ENCODE results near the gene CNNM2.
"Not testable (repeated sequence)": the region's sequence is repeated elsewhere in the genome, so short reads cannot be mapped to it uniquely, and the experiment has no call there.

Gene CNNM2

GRCh38 chr10:103040418-103040817 lies 122.3 kb downstream of the CNNM2 start:
- DNase-seq (ENCODE audit: low read depth in 2 of 2), result no peak

DNA sequence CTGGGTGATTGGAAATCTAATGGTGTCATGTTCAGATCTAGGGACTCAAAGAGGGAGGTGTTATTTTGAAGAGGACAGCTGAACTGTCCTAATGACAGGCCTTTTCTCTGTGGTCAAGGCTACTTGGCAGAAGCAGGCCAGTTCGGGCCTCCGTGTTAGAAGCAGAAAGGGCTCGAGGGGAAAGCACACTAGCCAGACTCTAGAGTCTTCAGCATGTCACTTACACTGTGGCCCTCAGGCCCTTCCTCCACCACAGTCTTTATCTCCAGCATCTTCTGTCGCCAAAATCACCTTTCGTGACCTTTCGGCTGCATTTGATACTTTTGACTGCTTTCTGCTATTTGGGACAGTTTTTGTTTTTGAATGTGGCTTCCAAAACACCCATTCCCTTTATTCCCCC lies 123.3 kb downstream of the CNNM2 start:
- no peak for DNase-seq (ENCODE audit: low read depth in 2 of 2)

GRCh38 chr10:103042129-103042528 lies 124.0 kb downstream of the CNNM2 start:
- DNase-seq (ENCODE audit: low read depth in 2 of 2), result no peak

GRCh38 chr10:103042908-103043307 lies 124.8 kb downstream of the CNNM2 start:
- DNase-seq (ENCODE audit: low read depth in 2 of 2), result no peak

GRCh38 chr10:103044942-103045489 lies 126.9 kb downstream of the CNNM2 start:
- no peak for DNase-seq (ENCODE audit: low read depth in 2 of 2)

DNA sequence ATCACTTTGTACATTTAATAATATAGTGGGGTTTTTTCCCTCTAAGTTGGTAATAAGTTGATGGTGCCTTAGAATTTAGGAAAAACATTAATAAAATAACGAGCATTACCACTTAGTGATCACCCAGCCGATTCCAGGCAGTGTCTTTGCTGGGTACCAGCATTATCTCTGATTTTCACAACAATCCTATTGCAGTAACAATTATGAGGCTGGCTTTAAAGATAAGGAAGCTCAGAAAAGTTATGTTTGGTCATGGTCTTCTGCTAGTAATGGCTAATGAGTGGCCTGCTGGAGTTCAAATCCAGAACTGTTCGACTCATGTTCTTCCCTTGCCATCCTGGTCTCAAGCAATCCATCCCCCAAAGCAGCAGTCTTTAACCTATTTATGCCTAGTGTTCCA lies 127.9 kb downstream of the CNNM2 start:
- DNase-seq (ENCODE audit: low read depth in 2 of 2), result no peak

DNA sequence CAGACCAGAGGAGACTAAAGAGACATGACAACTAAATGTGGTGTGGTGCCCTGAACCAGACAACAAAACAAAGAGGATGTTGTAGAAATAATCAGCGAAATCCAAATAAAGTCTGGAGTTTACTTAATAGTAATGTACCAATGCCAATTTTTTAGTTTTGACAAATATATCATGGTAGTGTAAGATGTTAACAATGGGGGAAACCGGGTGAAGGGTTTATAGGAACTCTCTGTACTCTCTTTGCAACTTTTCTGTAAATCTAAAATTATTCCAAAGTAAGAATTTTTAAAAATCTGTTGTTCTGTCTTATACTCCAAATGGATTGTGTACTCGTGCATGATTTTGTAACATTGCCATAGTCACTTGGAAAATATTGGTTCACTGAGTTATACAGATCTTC lies 129.3 kb downstream of the CNNM2 start:
- DNase-seq (ENCODE audit: low read depth in 2 of 2), result no peak

DNA sequence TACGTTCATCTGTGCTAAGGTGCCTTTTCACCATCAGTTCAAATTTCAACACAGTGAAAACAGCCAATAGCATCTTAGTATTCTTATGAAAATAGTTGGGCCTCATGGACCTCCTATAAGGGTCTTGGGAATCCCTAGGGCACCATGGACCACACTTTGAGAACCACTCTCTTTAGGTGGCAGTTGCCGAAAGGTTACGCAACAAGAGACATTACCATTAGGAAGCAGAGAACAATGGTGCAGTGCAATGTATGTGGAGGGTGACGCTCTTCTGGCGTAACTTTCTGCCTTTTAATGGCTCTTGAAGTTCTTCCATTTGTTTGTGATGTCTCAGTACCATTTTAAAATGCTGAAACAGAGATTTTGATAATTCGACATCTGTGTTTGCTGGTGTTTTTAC lies 131.1 kb downstream of the CNNM2 start:
- no peak for DNase-seq (ENCODE audit: low read depth in 2 of 2)

- peak in 1 of 2 donors; percentile 25 for DNase-seq (ENCODE audit: low read depth in 2 of 2)
These were observed 135.8 kb downstream of the CNNM2 start for GRCh38 chr10:103053659-103054581.

DNA sequence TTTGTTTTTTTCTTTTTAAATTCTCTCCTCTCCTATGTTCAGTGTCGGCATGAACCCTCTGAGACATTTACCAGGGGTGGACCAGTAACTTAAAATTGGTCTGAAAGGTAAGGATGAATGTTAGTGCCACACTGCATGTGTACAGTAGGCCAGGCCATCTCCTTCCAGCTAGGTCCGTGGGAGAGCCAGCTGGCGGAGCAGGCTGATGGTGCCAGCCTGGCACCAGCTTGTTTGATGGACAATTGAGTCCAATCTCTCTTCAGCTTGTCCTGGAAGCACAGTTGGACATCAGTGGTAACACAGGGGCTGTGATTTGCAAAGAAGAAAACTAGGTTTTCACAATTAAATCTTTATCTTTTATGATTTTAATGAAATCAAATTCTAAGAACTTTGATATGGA lies 136.5 kb downstream of the CNNM2 start:
- DNase-seq (ENCODE audit: low read depth in 2 of 2), result no peak

GRCh38 chr10:103055105-103055504 lies 137.0 kb downstream of the CNNM2 start:
- no peak for DNase-seq (ENCODE audit: low read depth in 2 of 2)

GRCh38 chr10:103058034-103058433 lies 139.9 kb downstream of the CNNM2 start:
- no peak for DNase-seq (ENCODE audit: low read depth in 2 of 2)

DNA sequence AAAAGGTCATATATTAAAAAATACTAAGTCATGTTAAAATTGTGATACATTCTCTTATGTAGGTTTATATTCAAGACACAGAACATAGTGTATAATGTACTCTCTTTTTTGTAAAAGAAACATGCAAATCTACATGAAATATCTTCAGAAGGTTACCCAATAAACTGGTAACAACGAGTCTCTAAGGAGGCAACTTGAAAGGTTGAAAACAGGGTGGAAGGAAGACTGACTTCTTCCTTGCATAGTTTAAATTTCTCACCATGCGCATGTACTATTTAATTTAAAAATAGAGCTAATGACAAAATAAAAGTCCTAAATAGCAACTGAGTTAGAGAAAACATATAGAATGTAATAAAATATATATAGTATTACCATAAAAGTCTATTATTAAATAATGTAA lies 142.5 kb downstream of the CNNM2 start:
- no peak for DNase-seq (ENCODE audit: low read depth in 2 of 2)

DNA sequence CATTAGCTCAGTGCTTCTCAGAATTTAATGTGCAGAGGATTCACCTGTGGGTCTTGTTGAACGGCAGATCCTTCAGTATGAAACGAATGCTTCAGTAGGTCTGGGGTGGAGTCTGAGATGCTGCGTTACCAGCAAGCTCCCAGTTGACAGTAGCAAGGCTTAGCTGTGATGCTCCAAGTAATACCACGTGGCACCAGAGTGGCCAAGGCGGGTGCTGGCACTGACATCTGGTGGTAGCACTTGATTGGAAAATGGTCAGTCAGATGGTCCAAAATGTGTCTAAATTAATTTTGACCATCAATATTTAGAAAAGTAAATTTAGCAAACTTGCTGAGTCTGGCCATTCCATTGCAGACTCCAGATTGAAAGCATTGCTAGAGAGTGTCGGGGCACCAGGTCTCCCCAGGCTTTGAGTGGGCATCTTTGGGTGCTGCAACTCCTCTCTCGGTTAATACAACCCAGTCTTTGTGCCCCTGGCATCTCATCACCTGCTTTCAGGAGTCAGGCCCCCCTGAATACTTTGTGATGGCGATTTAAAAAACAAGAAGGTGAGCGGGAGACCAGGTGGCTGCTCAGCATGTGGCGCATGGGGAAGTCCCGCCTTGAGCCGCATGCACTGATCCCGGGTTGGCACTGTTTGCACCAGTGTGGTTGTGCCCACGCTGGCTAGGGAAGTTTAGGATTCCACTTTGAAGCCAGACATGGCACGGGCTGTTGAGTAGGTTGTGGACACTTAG lies 144.9 kb downstream of the CNNM2 start:
- DNase-seq (ENCODE audit: low read depth in 2 of 2), result no peak

DNA sequence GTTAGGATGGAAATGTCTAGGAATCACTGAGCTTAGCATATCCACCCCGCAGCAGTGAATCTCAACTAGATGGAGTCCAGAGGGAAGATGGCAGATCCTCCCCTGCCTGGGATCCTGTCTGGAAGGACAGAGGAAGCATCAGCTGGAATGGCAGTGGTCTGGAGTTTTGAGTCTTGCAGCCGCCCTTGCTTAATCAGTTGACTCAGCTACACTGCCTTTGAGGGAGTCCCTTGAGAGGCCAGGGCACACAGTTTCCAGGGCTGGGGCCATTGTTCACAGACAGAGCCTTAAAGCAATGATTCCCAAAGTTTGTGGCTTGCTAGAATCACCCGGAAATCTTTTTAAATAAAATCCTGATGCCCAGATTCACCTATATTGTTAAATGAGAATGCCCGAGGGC lies 146.9 kb downstream of the CNNM2 start:
- no peak for DNase-seq (ENCODE audit: low read depth in 2 of 2)

DNA sequence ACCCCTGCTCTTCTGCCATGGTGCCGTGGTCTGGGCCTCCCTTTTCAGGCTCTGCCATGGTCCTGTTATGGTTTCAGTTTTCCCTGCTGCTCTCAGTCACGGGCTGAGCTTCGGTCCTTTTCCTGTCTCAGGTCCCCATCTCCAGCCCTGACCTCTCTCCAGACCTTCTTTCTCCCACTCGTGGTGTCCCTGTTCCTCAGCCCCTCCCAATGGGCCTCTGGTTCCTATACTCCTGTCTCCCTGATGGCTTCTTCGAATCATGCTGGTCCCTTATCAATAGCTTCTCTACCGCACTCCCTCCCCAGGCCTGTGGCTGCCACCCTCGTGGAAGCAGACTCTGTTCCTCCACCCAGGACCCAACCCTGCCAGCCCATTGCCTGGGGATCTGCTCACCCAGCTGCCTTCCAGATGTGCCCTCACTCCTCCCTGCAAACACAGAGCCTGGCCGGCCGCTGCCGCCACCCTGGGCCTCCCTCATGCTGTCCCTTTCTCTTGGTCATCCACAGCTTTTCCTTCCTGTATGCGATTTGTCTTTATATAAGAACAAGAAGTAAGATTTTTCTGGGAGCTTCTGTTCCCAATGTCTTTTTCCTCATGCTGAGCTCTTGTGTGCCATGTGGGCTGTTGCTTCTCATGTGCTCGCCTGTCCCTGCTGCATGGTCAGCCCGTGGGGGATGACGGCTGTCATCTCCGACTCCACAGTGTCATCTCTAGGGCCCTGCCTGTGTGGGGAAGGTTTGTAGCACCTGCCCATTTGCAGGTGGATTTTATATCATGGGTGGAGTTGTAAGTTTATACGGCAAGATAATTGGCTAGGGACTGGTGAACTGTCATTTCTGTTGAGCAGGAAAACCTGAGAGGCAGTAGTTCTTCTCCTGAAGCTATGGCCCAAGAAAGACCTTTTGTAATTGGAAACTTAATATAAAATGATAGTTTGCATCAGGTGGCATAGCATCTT lies 148.3 kb downstream of the CNNM2 start:
- no peak for DNase-seq (ENCODE audit: low read depth in 2 of 2)

DNA sequence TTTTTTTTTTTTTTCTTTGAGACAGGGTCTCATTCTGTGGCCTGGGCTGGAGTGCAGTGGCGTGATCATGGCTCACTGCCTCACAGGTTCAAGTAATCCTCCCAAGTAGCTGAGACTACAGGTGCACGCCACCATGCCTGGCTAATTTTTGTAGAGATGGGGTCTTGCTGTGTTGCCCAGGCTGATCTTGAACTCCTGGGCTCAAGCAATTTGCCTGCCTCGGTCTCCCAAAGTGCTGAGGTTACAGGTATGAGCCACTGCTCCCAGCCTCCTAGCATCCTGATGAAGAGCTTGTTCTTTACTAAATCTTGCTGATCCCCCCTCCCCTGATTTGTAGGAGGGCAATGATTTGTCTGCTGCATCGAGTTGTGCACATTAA lies 149.0 kb downstream of the CNNM2 start:
- not testable (repeated sequence) for DNase-seq (ENCODE audit: low read depth in 2 of 2)

DNA sequence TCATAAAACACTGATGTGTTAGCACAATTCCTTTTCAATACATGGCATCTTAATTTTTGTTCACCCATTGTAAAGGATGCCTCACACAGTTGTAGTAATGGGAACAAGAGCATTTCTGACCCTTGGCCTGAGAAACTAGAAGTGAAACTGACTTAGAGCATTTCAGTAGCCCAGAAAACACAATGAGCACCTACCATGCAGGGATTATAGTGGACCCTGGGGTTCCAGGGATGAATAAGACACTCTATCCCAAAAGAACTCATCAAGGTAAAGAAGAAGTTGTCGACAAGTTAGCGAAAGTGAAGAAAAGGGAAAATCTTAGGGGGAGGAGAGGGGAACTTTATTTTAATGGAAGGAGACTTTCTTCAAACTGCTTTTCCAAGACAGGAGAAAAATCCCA lies 149.4 kb downstream of the CNNM2 start:
- no peak for DNase-seq (ENCODE audit: low read depth in 2 of 2)

GRCh38 chr10:103067956-103068355 lies 149.9 kb downstream of the CNNM2 start:
- no peak for DNase-seq (ENCODE audit: low read depth in 2 of 2)

DNA sequence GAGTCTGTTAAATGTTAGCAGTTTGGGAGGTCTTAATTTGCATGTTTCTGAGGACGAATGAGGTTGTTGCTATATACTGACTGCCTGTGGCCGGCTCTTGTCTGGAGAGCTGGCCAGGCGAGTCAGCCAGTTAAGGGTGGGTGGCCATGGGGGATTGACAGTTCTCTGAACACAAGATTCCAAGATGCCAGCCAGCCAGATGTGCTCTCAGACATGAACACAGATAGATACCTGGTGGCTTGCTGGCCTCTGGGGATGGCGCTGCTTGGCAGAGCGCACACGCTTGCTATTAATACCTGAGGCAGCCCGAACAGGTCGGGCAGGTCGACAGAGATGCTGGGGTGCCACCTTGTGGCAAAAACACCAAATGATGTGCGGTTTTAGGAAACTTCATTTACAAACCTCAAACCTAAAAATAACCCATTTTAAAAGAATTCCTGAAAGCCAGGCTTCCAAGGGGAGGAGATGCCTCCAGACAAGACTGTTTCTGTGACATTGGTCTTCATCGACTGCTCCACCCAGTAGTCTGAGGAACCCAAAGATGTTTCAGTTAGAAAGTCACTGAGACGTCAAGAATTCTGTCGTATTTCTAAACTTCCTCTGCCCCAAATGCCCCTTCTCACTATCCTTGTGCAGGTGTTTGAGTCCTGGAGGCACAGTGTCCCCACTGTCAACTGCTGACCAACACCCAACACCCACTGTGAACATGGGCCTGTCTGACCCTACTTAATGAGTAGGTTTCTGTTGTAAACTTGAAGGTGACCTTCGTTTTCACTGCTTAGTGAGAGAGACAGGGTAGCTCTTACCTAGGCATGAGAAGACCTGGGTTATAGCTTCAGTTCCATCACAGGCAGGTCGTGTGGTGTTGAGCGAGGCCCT lies 151.6 kb downstream of the CNNM2 start:
- DNase-seq (ENCODE audit: low read depth in 2 of 2), result peak; percentile 58

DNA sequence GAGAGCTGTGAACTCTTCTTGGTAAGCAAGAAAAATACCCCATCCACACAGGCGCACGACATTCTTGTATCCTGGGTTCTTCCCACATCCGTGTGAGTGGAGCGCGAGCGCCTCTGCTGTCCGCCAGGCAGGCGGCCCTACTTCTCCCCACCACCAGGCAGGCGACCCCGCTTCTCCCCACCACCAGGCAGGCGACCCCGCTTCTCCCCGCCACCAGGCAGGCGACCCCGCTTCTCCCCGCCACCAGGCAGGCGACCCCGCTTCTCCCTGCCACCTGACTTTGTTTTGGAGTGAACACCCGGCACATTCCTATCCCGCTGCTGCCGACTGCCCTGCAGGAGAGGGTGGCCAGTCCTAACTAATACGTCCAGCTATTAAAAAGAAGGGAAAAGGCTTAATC lies 154.2 kb downstream of the CNNM2 start:
- DNase-seq (ENCODE audit: low read depth in 2 of 2), result no peak
